NCI-H1694 treated with DMSO at 0.1 percent for 48 hours (cell line): Measurements from ENCODE around the gene RING1.

ENCODE experiments used
- DNase-seq: peaks from one replicate; lab custom pipeline; 2025; lab: John Stamatoyannopoulos, UW

The RING1 gene

DNA sequence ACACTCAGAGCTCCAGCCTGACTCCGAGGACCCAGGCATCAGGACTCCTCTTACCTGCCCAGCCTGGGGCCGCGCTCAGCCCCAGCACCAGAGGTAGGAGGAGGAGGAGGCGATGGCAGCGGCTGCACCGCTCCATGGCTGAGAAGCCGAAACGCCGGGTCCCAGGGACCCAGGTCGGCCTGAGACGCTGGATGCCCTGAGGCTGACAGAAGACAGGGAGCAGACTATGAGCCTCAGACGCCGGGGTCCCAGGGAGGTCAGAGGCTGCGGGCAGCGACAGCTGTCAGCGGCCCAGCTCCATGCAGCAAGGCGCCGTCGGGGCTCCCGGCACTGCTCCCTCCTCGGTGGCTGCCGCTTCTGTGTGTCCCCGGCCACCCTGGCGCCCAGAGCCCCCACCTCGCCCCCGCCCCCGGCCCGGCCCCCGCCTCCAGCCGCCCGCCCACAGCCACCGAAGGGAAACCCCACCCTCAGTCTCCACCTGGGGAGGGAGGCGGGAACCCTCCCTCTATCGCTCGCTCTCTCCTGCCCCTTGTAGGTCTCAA, 16.1 kb upstream of the RING1 start, which contains the start of gene COL11A2:
TSS of gene COL11A2 (minus strand) at position 363 of the 542 bp plus-strand sequence. CDS start at position 136, 227 bp downstream.
- DNase-seq: no peak

DNA sequence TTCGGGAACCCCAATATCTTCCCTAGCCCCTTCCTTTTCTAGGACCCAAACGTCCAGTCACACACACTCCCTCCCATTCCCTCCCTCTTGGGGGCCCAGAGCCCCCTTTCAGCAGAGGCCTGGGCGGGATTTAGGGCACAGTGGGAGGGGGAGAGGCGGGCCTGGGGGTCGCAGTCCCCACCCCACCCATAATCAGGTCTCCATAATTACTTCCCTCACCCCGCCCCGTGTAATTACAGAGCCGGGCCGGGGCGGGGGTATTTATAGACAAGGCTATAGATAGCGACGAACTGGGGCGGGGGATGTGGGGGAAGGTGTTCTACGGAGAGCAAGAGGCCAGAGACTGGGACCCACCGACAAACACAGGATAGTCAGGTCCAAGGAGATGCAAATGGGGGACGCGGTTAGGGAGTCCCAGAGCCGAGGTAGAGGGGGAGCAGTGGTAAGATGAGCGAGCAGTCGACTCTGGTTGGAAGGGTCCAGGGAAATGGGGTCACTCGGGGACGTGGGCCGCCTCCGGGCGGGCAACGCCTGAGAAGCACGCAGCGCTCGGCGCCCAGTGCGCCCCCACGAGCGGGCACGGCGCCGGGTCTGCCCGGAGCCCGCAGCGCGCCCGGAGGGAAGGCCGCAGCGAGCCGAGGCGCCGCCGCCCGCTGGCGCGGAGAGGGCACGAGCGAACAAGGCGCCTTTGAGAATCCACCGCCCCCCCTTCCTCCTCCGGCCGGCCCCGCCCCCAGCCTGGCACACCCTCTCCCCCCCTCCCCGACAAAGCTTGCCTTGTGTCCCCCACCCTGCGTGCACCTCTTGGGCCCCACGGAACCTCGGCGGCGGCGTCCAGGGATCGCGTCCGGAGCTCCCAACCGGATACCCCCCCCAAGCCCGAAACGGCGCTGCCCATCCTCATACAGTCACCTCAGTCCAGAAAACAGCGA, 15.4 kb upstream of the RING1 start:
- no peak for DNase-seq

- DNase-seq: no peak
Measured at GRCh38 chr6:33193619-33194018, 14.7 kb upstream of the RING1 start.

GRCh38 chr6:33194431-33194979, 13.8 kb upstream of the RING1 start:
- no peak for DNase-seq

GRCh38 chr6:33195304-33196165, 12.8 kb upstream of the RING1 start:
- DNase-seq: no peak

GRCh38 chr6:33197431-33198048, 10.8 kb upstream of the RING1 start:
- peak; percentile 53 for DNase-seq

DNA sequence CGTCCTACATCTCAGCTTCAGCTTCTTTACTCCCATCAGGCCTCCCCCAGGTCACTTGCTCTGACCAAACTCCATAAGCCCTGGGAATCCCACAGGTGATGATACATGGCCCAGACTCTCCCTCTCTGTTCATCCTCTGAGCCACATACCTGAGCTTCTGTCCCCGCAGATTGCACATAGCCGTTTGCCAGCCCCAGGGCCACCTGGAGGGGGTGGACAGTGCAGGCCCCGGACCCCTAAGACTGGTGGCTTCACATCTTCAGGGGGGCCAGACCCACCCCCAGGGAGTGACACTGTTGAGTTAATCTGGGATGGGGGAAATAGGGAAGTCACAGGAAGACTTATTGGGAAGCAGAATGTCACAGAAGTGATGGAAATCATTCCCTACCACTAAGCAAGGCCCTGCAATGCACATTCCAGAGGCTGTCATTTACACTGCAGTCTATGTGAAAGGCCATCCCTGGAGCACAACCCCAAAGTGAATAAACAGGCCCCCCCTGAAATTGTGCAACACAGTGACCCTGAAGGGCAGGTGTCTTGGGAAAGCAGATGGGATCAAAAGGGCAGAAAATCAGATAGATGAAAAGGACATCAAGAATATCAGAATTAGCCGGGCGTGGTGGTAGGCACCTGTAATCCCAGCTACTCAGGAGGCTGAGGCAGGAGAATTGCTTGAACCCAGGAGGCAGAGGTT, 10.0 kb upstream of the RING1 start:
- DNase-seq: no peak

DNA sequence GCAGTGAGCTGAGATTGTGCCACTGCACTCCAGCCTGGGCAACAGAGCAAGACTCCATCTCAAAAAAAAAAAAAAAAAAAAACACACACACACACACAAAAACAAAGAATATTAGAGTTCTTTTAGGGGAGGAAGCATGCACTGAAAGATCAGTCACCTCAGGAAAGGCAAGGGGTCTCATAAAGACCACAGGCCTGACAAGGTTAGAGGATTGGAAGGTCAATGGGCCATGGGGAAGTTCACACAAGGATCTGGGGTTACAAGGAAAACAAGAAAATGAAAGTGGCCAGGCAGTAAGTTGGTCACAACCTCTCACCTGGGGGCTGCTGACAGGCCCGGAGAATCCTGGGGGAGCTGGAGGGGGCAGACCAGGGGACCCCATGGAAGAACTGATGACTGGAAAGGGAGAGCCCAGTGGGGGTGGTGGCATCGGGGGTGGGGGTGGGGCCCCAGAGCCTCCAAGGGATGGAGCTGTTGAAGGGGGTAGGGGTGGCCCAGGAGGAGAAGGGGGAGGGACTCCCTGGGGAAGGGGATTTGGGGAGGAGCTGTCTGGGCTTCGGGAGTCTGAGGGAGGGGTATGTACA, 9.4 kb upstream of the RING1 start:
- DNase-seq: no peak

GRCh38 chr6:33199687-33200218, 8.5 kb upstream of the RING1 start:
- no peak for DNase-seq

- peak; percentile 97 for DNase-seq
Measured at GRCh38 chr6:33200219-33201146, 7.8 kb upstream of the RING1 start, which contains the start of the genes RXRB and SLC39A7. Gene RXRB, minus strand, starts transcription at chr6:33200665. Its CDS starts 189 bp downstream, at chr6:33200476. Gene SLC39A7, plus strand, starts transcription at chr6:33200867. Its CDS starts 379 bp downstream, at chr6:33201246.

DNA sequence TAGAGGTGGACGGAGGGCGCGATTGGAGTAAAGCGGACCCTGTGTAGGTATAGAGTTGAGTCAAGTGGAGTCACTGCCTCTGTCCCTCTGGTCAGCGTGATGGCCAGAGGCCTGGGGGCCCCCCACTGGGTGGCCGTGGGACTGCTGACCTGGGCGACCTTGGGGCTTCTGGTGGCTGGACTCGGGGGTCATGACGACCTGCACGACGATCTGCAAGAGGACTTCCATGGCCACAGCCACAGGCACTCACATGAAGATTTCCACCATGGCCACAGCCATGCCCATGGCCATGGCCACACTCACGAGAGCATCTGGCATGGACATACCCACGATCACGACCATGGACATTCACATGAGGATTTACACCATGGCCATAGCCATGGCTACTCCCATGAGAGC, 7.2 kb upstream of the RING1 start:
- no peak for DNase-seq

DNA sequence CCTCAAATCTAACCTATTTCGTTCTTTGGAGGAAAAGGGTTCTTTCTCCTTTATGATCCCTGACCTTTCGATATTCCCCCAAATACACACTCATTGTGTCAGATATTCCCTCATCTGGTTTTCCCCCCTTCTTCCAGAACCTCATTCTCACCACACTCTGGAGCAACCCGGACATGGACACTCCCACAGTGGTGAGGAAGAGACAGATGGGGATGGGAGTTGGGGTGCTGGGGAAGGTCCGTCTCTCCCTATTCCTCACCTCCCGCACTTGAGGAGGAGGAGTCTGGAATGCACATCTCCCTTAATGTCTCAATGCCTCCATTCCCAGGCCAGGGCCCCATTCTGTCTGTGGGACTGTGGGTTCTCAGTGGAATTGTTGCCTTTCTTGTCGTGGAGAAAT, 6.4 kb upstream of the RING1 start:
- DNase-seq: no peak

DNA sequence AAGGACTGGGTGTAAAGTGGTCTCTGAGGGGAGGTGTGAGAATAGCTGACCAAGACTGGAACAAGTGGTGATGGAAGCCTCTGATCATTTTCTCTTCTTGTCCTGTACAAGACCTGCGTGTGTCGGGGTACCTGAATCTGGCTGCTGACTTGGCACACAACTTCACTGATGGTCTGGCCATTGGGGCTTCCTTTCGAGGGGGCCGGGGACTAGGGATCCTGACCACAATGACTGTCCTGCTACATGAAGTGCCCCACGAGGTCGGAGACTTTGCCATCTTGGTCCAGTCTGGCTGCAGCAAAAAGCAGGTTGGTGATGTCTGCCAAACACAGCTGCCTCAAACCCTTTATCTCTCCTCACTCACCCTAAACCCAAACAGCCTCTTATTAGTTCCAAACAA, 5.5 kb upstream of the RING1 start:
- no peak for DNase-seq

- no peak for DNase-seq
Measured at GRCh38 chr6:33203443-33204164, 4.7 kb upstream of the RING1 start.

DNA sequence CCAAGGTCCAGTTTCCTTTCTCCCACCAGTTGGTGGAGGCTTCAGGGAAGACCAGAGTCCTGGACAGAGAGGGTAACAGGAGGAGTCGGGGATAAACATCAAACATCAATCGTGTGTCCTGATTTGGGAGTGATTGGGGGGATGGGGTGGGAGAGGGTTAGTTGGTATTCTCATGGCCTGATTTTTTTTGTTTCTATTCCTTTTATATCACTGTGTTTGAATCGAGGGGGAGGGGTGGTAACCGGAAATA, 4.2 kb upstream of the RING1 start:
- DNase-seq: no peak

DNA sequence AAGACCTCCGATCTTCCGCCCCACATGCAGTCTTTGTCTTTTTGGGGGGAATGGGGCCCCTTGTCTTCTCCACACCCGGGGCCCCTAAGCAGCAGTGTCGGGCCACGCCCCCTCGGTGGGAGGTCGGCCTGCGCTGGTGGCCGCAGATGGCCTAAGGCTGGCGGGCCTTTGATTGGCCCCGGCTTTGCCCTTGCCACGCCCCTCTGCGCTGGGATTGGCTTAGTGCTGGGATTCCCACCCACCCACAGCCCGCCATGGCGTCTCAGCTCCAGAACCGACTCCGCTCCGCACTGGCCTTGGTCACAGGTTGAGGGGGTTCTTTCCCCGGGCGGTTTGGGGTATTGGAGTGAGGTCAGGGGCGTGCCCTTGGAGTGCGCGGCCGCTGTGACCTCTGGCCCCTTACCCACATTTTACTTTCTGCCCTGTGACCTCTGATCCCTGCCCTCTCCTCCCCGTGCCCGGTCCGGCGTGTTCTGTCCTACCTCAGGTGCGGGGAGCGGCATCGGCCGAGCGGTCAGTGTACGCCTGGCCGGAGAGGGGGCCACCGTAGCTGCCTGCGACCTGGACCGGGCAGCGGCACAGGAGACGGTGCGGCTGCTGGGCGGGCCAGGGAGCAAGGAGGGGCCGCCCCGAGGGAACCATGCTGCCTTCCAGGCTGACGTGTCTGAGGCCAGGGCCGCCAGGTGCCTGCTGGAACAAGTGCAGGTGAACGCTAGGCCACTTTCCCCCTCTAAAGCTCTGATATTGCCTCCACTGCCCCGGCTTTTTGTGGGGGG, 3.7 kb upstream of the RING1 start, which contains the start of gene HSD17B8:
TSS of gene HSD17B8 (plus strand) at position 241 of the 776 bp plus-strand sequence. CDS start at position 255, 14 bp downstream.
- DNase-seq: peak; percentile 66

DNA sequence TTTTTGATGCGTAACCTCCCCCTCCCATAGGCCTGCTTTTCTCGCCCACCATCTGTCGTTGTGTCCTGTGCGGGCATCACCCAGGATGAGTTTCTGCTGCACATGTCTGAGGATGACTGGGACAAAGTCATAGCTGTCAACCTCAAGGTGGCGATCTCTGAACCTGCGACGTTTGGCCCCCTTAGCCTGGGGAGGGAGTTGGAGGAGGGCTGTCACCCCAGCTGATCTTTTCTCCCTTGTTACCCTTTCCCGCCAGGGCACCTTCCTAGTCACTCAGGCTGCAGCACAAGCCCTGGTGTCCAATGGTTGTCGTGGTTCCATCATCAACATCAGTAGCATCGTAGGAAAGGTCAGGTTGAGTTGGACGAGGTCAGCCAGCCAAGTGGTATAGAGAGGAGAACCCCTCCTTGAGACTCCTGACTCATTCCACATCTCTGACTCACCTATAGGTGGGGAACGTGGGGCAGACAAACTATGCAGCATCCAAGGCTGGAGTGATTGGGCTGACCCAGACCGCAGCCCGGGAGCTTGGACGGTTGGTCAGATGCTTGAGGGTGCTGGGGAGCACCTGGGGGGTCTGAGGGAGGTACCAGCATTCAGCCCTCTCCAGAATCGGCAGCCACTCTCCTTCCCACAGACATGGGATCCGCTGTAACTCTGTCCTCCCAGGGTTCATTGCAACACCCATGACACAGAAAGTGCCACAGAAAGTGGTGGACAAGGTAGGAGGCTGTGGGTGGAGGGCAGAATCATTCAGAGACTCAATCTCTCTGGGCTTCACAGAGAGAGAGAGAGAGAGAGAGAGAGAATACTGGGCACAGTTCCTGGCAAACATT, 2.9 kb upstream of the RING1 start:
- DNase-seq: no peak
